Sigmoid colon (tissue), 7 donors: ENCODE measurements around the gene C10orf62. TPM values are rescaled to one million over a fixed set of nuclear protein-coding genes. Genes with fewer than 3 reads are reported as not detected.

Source experiments
- DNase-seq: peaks from one replicate; pipeline ENCODE4 v3.0.0-alpha.2; 2019
- H3K27ac ChIP-seq, 4 donors: fragments of 200-600 bp; sonication (generic); one replicate each; pipeline ENCODE4 v1.5.1; 2016 to 2019; ENCODE audit warnings: mild to moderate bottlenecking in 1 of 4
- H3K27me3 ChIP-seq, 3 donors: fragments of 200-600 bp; sonication (generic); one replicate each; pipeline ENCODE4 v1.5.1; 2019; ENCODE audit warnings: mild to moderate bottlenecking in 1 of 3
- H3K36me3 ChIP-seq, 4 donors: fragments of 200-600 bp; sonication (generic); one replicate each; pipeline ENCODE4 v1.5.1; 2016 to 2019
- H3K4me1 ChIP-seq, 4 donors: fragments of 200-600 bp; sonication (generic); one replicate each; pipeline ENCODE4 v1.5.1; 2017 to 2019
- H3K4me3 ChIP-seq, 4 donors: fragments of 200-600 bp; sonication (generic); one replicate each; pipeline ENCODE4 v1.5.1; 2017 to 2019; ENCODE audit warnings: mild to moderate bottlenecking in 2 of 4, moderate library complexity in 1 of 4
- H3K9me3 ChIP-seq, 4 donors: fragments of 200-600 bp in 3 of 4; sonication (generic) in 3 of 4; one replicate each; pipeline versions ENCODE4 v1.5.1 to v1.6.1; 2013 to 2019
- CTCF ChIP-seq, 4 experiments: fragments of 450-650 bp in 3 of 4; fragments of 200-600 bp in 1 of 4; IDR thresholded peaks; one replicate each; pipeline ENCODE4 v1.5.1; 2016 to 2019; ENCODE audit warnings: antibody characterized with exemption in 4 of 4, mild to moderate bottlenecking in 3 of 4, moderate library complexity in 2 of 4
- EP300 ChIP-seq, 4 donors: sonication (generic); formaldehyde crosslinking; IDR thresholded peaks; one replicate each; pipeline ENCODE4 v1.6.1; 2017; ENCODE audit warnings: antibody characterized with exemption in 4 of 4
- POLR2A ChIP-seq, 2 donors: fragments of 450-650 bp; IDR thresholded peaks; one replicate each; pipeline ENCODE4 v1.6.1; 2016; ENCODE audit warnings: antibody characterized with exemption in 2 of 2, mild to moderate bottlenecking in 2 of 2, moderate library complexity in 2 of 2
- POLR2AphosphoS5 ChIP-seq, 4 donors: sonication (generic); formaldehyde crosslinking; IDR thresholded peaks; one replicate each; pipeline ENCODE4 v1.6.1; 2017; ENCODE audit warnings: antibody characterized with exemption in 4 of 4
- WGBS, 2 donors: extraction: QIAGEN DNeasy Blood & Tissue Kit; methylation state at CpG; one replicate each; pipeline ENCODE4 v1.1.7; 2013; 5-methylcytosine and 5-hydroxymethylcytosine counted together
- intact Hi-C: fragments of 100-400 bp; cut with DNase I; formaldehyde crosslinking; loops from one replicate; pipeline ENCODE4 v1.15.1; 2023
- polyA plus RNA-seq, 3 donors: library from polyadenylated mRNA; stranded (reverse); fragments of 200-250 nt; gene quantifications; one replicate each; pipeline ENCODE4 v1.2.3, GENCODE V29; 2013
- total RNA-seq, 4 donors: library from RNA; depleted of rRNA; stranded (reverse); fragments of >200 nt; gene quantifications; one replicate each; pipeline ENCODE4 v1.1.0, GENCODE V29; 2016
- donor health status: healthy with polysubstance abuse.
- donor health status: Bipolar disorder and iron deficiency.
- donor health status: healthy.

C10orf62 gene
- total and polyA plus RNA-seq, 7 donors: not detected

GRCh38 chr10:97577701-97578100 is 11.8 kb upstream of the C10orf62 start:
- 77 to 82% methylated on average over 9 of the region's 9 CpGs for WGBS, 2 donors
- Histone ChIP-seq H3K9me3 (no peaks in the 10 kb centered on the region), H3K4me3 (no peak overlapping the region), H3K36me3 (no peaks in the 10 kb centered on the region), H3K27ac (no peak overlapping the region), H3K27me3 (no peaks in the 10 kb centered on the region), H3K4me1 (peaks cover 0 to 21% (median 14%) of the 10 kb centered on the region in 4 donors)
- no peak for DNase-seq
- intact Hi-C loops: no loop called here
- no peak for TF ChIP-seq POLR2A (IDR thresholded peaks at IDR 0.05)
- no peak for TF ChIP-seq POLR2AphosphoS5 (IDR thresholded peaks at IDR 0.05)
- no peak for TF ChIP-seq CTCF (IDR thresholded peaks at IDR 0.05)
- no peak for TF ChIP-seq EP300 (IDR thresholded peaks at IDR 0.05)

GRCh38 chr10:97578171-97578844 is 11.2 kb upstream of the C10orf62 start:
- intact Hi-C loops: no loop called here
- H3K27ac ChIP-seq: no peak overlapping the region
- WGBS, 2 donors: 75 to 80% methylated on average over 40 of the region's 40 CpGs
- no peaks in the 10 kb centered on the region for H3K27me3 ChIP-seq
- no peak for TF ChIP-seq POLR2AphosphoS5 (IDR thresholded peaks at IDR 0.05)
- TF ChIP-seq EP300 (IDR thresholded peaks at IDR 0.05): no peak
- no peak for DNase-seq
- no peaks in the 10 kb centered on the region for H3K9me3 ChIP-seq
- H3K36me3 ChIP-seq: no peaks in the 10 kb centered on the region
- peak overlapping the region in 1 of 4 donors; percentile 15 for H3K4me3 ChIP-seq
- H3K4me1 ChIP-seq: peaks cover 0 to 15% (median 12%) of the 10 kb centered on the region in 4 donors

- Histone ChIP-seq H3K9me3 (no peaks in the 10 kb centered on the region), H3K27ac (no peak overlapping the region), H3K4me1 (no peaks in the 10 kb centered on the region), H3K4me3 (no peak overlapping the region), H3K27me3 (no peaks in the 10 kb centered on the region), H3K36me3 (no peaks in the 10 kb centered on the region)
- intact Hi-C loops: no loop called here
- DNase-seq: peak; percentile 33
- WGBS, 2 donors: 89 to 92% methylated on average over 9 of the region's 9 CpGs
- TF ChIP-seq POLR2A (IDR thresholded peaks at IDR 0.05) (no peak), EP300 (IDR thresholded peaks at IDR 0.05) (no peak), POLR2AphosphoS5 (IDR thresholded peaks at IDR 0.05) (no peak), CTCF (IDR thresholded peaks at IDR 0.05) (no peak)
Measured at GRCh38 chr10:97580421-97581367, 8.8 kb upstream of the C10orf62 start.

- H3K27ac ChIP-seq: no peak overlapping the region
- intact Hi-C loops: no loop called here
- no peaks in the 10 kb centered on the region for H3K9me3 ChIP-seq
- TF ChIP-seq CTCF (IDR thresholded peaks at IDR 0.05): no peak
- TF ChIP-seq POLR2A (IDR thresholded peaks at IDR 0.05): no peak
- TF ChIP-seq EP300 (IDR thresholded peaks at IDR 0.05): no peak
- no peak for TF ChIP-seq POLR2AphosphoS5 (IDR thresholded peaks at IDR 0.05)
- no peak overlapping the region for H3K4me3 ChIP-seq
- no peaks in the 10 kb centered on the region for H3K27me3 ChIP-seq
- WGBS, 2 donors: 93 to 94% methylated on average over 8 of the region's 8 CpGs
- no peaks in the 10 kb centered on the region for H3K4me1 ChIP-seq
- no peaks in the 10 kb centered on the region for H3K36me3 ChIP-seq
- peak; percentile 33 for DNase-seq
Measured at GRCh38 chr10:97582169-97582568, 7.4 kb upstream of the C10orf62 start.

- intact Hi-C loops: no loop called here
- H3K36me3 ChIP-seq: no peaks in the 10 kb centered on the region
- no peak for TF ChIP-seq POLR2AphosphoS5 (IDR thresholded peaks at IDR 0.05)
- no peak for TF ChIP-seq POLR2A (IDR thresholded peaks at IDR 0.05)
- no peak for TF ChIP-seq EP300 (IDR thresholded peaks at IDR 0.05)
- TF ChIP-seq CTCF (IDR thresholded peaks at IDR 0.05): no peak
- 90 to 93% methylated on average over 13 of the region's 13 CpGs for WGBS, 2 donors
- no peaks in the 10 kb centered on the region for H3K27me3 ChIP-seq
- H3K27ac ChIP-seq: no peak overlapping the region
- no peak for DNase-seq
- H3K9me3 ChIP-seq: no peaks in the 10 kb centered on the region
- H3K4me3 ChIP-seq: no peak overlapping the region
- no peaks in the 10 kb centered on the region for H3K4me1 ChIP-seq
Measured at GRCh38 chr10:97583476-97583875, 6.0 kb upstream of the C10orf62 start.
